GM18873 (cell line): ENCODE measurements around the gene SRMS.
"Not testable (repeated sequence)": the region's sequence is repeated elsewhere in the genome, so short reads cannot be mapped to it uniquely, and the experiment has no call there.

Experiments used
- ATAC-seq: cut with Tn5 transposase; IDR thresholded peaks from one replicate; pipeline ENCODE4 v1.9.1; 2021; ENCODE audit warnings: mild to moderate bottlenecking, moderate library complexity, moderate number of reproducible peaks; ENCODE audit not compliant: unreplicated experiment, low FRiP score

Gene SRMS

GRCh38 chr20:63580796-63581461 is 33.4 kb upstream of the SRMS start:
- ATAC-seq, result no peak

DNA sequence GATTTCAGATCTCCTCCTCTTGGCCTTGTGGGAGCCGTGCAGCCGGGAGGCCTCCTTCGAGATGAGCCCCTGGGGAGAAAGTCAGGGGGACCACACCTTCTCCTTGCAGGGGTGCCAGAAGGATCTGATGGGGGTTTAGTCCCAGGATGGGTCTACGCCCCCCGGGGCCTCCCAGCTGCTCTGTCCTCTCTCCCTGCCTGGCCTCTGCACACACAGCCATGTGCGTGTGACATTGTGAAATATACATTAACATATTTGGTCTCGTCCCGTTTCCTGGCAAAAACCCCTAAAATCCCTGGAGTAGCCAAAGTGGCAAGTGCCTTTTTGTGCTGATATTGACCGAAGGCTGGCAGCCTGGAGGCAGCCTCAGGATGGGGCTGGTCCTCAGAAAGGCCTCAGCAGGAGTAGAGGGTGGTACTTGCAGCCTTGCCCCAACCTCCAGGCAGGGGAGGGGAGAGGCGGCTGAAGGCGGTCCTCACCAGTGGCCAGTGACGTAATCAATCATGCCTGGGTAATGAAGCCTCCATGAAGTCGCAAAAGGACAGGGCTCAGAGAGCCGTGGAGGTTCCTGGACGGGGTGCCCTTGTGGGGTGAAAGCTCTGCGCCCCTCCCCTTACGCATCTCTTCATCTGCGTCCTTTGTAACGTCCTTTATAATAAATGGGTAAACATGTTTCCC is 31.6 kb upstream of the SRMS start:
- ATAC-seq, result no peak

GRCh38 chr20:63578224-63579016 is 30.9 kb upstream of the SRMS start:
- ATAC-seq, result no peak

- no peak for ATAC-seq
Observed at GRCh38 chr20:63577317-63577894, 29.9 kb upstream of the SRMS start.

GRCh38 chr20:63576311-63576710 is 28.8 kb upstream of the SRMS start:
- ATAC-seq, result no peak

DNA sequence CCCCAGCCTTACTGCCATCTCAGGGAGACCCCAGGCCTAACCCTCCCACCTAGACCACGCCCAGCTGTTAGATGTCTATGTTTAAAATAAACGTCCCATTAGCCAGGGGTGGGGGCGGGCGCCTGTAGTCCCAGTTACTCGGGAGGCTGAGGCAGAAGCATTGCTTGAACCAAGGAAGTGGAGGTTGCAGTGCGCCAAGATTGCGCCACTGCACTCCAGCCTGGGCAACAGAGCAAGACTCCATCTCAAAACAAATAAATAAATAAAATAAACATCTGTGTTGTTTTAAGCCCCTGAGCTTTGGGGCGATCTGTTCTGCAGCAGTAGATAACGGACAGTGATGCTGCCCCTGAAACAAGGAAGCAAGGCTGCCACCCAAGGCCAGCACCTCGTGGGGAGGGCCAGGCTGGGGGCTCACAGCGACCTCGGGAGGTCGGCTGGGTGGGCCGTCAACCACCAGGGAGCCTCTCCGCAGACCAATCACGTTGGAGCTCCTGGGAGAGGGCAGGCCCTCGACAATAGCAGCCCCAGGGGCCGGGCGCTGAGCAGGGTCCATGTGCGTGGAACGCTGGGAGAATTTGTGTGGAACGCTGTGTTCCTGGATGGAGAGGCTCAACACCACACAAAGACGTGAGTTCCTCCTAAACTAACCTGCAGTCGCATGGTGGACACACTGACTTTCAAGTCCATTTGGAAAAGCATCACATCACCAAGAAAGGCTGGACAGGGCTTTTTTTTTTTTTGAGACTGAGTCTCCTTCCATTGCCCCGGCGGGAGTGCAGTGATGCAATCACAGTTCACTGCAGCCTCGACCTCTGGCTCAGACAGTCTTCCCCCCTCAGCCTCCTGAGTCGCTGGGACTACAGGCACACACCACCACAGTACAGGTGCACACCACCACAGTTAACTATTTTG is 27.5 kb upstream of the SRMS start:
- ATAC-seq, result no peak

DNA sequence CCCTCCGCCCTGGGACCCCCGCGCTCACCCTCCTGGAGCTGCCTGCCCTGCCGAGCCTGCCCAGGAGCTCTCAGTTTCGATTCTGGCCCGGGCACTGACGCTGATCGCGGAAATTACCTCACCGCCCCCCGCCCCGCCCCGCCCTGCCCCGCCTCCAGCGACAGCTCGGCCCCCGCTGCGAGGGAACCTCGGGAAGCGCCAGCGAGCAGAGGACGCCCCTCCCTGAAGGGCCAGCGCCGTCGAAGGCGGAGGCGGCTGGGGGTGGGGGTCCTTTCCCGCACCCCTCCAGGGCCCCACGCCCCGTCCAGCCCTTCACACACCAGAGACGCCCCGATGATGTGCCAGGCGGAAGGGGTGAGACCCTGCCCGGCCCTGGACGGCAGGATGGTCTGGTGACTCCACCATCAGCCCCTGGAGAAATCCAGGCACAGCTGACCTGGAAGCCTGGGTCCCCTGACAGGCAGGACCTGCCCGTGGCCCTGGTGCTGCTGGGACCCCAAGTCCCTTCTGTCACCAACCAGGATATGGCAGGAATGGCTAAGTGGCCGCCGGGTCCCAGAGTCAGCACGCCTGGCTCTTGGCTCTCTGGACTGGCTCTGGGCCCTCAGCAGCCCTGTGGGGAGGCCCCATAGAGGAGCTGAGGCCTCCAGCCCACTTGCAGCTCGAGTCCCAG is 26.7 kb upstream of the SRMS start, which contains the start of gene HELZ2:
Gene HELZ2 (minus strand): TSS at position 84 of the 673 bp plus-strand sequence. CDS start 1,854 bp downstream, outside the sequence.
- no peak for ATAC-seq

GRCh38 chr20:63573647-63574131 is 26.1 kb upstream of the SRMS start:
- ATAC-seq, result no peak

GRCh38 chr20:63572788-63573646 is 25.5 kb upstream of the SRMS start:
- ATAC-seq, result no peak

- no peak for ATAC-seq
Observed at GRCh38 chr20:63572071-63572787, 24.7 kb upstream of the SRMS start.

GRCh38 chr20:63571087-63571478 is 23.5 kb upstream of the SRMS start:
- ATAC-seq, result not testable (repeated sequence)

DNA sequence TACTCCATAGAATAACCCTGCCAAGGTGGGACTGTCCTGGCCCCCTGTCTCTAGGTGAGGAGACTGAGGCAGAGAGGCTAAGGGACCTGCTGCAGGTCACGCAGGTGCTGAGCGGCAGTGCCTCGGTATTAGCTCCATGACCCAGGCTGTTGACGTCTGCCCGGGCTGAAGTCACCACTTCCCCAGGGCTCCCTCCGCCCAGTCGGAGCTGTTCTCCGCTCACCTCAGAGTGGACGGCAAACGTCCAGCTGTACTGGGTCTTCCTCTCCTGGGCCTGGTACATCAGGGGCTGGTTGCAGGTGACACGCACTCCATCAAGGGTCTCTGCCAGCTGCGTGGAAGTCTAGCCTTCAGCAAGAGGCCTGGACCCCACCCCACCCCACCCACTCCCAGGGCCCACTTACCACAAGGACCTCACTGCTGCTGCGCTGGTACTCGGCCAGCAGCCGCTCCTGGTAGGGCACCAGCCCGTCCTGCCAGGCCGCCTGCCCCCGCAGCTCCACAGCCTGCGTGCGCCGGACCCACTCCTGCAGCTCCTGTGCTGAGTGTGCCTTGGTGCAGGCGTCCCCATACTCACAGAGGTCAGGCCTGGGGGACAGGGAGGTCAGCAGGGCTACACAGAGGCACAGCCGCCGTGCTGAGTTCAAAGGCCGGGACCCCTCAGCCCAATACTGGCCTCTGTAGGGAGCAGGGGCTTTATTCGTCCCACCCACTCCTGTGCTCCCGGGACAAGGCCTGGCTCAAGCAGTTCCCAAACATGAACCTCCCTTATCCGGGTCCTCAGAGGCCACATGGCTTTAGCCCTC is 22.9 kb upstream of the SRMS start:
- ATAC-seq, result no peak

DNA sequence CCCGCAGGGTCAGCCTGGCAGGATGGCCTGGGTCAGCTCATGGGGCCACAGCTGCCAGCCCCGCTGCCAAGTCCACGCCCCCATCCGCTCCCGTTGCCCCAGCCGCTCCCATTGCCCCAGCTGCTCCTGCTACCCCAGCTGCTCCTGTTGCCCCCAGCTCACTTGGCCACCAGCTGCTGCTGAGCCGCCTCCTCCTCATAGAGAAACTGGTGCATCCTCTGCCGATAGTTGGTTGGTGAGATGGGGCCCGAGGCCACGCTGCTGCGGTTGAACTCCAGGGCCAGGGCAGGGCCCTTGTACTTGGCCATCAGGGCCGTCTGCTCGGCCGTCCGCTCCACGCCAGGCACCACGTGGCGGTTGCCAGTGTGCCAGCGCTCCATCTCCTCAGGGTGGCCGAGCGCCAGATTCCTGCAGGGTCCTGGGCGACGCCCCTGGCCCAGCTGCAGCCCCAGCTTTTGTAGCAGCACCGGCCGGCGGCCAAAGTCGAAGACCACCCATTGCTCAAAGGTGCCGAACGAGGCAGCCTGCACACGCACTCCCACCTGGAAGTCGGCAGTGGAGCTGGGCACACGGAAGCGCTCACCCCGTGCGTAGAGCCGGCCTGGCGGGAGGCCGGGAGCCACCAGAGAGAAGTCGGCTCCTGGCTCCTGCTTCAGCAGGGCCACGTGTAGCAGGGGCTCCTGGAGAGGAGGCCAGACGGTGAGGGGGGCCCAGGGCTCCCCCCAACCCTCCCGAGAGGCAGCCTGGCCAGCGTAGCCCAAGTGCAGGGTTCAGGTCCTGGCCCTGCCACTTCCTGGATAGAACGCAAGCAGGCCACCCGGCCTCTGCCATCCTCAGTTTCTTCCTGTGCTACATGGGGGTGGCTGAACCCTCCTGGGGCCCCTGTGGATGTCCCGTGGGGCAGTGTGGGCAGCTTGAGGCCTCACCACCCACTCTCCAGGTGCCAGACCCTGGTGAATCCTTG is 21.7 kb upstream of the SRMS start:
- ATAC-seq, result no peak

DNA sequence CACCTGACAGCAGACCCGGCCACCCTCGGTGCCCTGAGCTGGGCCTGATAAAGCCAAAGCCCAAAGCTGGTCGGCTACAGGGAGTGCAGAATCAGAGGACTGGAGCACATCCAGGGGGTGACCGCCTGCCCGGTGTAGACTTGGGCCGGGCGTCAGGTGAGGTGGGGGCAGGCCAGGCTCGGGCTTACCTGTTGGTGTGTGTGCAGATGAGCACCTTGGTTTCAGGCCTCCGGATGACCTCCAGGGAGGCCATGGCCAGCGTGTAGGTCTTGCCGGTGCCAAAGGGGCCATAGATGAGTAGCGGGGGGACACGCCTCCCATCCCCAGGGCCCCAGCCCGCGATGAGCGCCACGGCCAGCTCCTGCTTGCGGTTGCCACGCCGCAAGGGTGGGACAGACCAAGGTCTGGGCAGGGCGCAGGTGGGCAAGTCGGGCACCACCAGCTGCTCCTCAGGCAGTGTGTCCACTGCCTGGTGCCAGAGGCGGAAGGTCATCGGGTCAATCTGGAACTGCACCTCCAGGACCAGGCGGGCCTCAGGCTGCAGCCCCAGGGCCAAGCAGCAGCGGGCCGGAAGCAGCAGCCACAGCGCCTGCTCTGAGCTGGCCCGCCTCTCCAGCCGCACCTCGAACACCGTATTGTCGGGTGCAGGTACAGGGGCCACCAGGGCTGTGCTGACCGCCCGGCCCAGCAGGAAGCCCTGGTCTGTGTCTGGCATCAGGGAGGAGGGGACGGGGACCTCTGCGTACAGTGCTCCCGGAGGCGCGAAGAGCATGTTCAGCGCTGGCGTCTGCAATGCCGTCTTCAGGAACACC is 20.8 kb upstream of the SRMS start:
- peak; percentile 15 for ATAC-seq
